ENCODE results near the gene MKLN1. TPM values are rescaled to one million over a fixed set of nuclear protein-coding genes. Genes with fewer than 3 reads are reported as not detected.

MKLN1 gene
- total and polyA plus RNA-seq, 2 of the 13 experiments (the other 11 are each of a cell fraction or from before 2014, with no cell fraction given): 33.6 to 43.5 TPM

DNA sequence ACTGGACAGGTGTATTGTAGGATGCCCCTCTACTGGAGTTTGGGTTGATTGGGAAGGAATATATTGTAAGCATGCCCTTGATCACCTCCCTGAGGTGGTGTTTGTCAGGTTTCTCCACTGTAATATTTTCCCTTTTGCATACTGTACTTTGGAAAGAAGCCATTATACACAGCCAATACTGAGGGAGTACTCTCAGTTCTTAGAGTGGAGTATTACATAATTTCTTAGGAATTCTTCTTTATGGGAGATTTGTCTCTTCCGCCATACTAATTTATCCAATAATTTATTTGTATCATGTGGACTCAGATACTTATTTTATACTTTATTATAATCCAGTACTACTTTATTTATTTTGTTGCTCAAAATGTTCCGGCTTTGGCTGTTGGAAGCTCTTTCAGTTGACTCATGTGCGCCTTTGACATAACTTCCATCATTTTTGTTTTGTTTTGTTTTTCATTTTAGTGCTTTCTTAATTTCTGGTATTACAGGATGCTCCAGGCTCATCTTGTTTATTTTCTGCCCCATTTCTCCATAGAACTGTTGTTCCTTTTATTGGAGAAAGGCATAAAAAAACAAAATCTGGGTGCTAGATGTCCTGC, 29.7 kb downstream of the MKLN1 start:
- Histone ChIP-seq H3K9me3 (ENCODE audit: low read length) (no peaks in the 10 kb centered on the region), H3K79me2 (ENCODE audit: insufficient read depth, low read length) (peaks cover 100% of the 10 kb centered on the region), H3K4me1 (ENCODE audit: insufficient read depth, low read length) (peaks cover 15% of the 10 kb centered on the region), H2AFZ (ENCODE audit: low read length) (no peak overlapping the region), H3K27ac (ENCODE audit: extremely low read length, insufficient read depth, low read length) (no peak overlapping the region), H3K9ac (ENCODE audit: insufficient read depth, low read depth, low read length) (no peak overlapping the region), H3K4me2 (ENCODE audit: low read depth, low read length) (no peak overlapping the region), H3K4me3 (replicated peaks in 1 of 3; ENCODE audit: insufficient read depth in 1 of 3, low read depth in 2 of 3, low read length in 3 of 3) (no peak overlapping the region), H3K36me3 (replicated peaks in 1 of 2; ENCODE audit: control insufficient read depth in 1 of 2, insufficient read depth in 2 of 2, low read length in 2 of 2) (peaks cover 0 to 3% of the 10 kb centered on the region in 2 experiments; a peak in 3 of 5 replicates), H4K20me1 (ENCODE audit: insufficient read depth, low read length) (peaks cover 55% of the 10 kb centered on the region), H3K27me3 (ENCODE audit: control insufficient read depth in 1 of 2, insufficient read depth in 2 of 2, low read length in 2 of 2) (no peaks in the 10 kb centered on the region)
- no peak for TF ChIP-seq FOXA1 (IDR thresholded peaks at IDR 0.05)
- TF ChIP-seq FOXA1 (CRISPR knock-in tag; IDR thresholded peaks at IDR 0.05): no peak
- no peak for TF ChIP-seq ZNF143 (CRISPR knock-in tag; IDR thresholded peaks at IDR 0.05)
- no peak for TF ChIP-seq ZSCAN9 (CRISPR knock-in tag; IDR thresholded peaks at IDR 0.05; ENCODE audit: borderline replicate concordance)
- TF ChIP-seq ETV5 (CRISPR knock-in tag; IDR thresholded peaks at IDR 0.05; ENCODE audit: borderline replicate concordance): no peak
- no peak for TF ChIP-seq NFIB (CRISPR knock-in tag; IDR thresholded peaks at IDR 0.05; ENCODE audit: borderline replicate concordance)
- TF ChIP-seq ZNF274 (CRISPR knock-in tag; IDR thresholded peaks at IDR 0.05): no peak
- no peak for TF ChIP-seq ZNF180 (CRISPR knock-in tag; IDR thresholded peaks at IDR 0.05; ENCODE audit: borderline replicate concordance, low read depth)
- TF ChIP-seq POLR2A (IDR thresholded peaks at IDR 0.05; ENCODE audit: insufficient read depth in 1 of 2, low read depth in 2 of 2, low read length in 2 of 2): no peak
- TF ChIP-seq RNF219 (CRISPR knock-in tag; IDR thresholded peaks at IDR 0.05): no peak
- no peak for TF ChIP-seq ZBTB3 (CRISPR knock-in tag; IDR thresholded peaks at IDR 0.05; ENCODE audit: borderline replicate concordance, low read depth)
- no peak for TF ChIP-seq ZNF160 (CRISPR knock-in tag; IDR thresholded peaks at IDR 0.05)
- no peak for TF ChIP-seq PRDM15 (CRISPR knock-in tag; IDR thresholded peaks at IDR 0.05)
- no peak for TF ChIP-seq HCFC1 (IDR thresholded peaks at IDR 0.05; ENCODE audit: low read depth, low read length)
- TF ChIP-seq PTBP1 (IDR thresholded peaks at IDR 0.05; ENCODE audit: low read depth, low read length, poor library complexity, severe bottlenecking): no peak
- no peak for TF ChIP-seq BHLHE40 (IDR thresholded peaks at IDR 0.05; ENCODE audit: low read length)
- TF ChIP-seq ZIK1 (CRISPR knock-in tag; IDR thresholded peaks at IDR 0.05; ENCODE audit: borderline replicate concordance, low read depth): no peak
- CTCF ChIA-PET (ENCODE audit: low intra/inter-chr PET ratio, low total read pairs): no interaction called here
- WGBS (ENCODE audit: low lambda C conversion rate): 97% methylated on average over 3 of the region's 3 CpGs
- ATAC-seq: no peak
- intact Hi-C loops (cut with micrococcal nuclease; ENCODE audit: unreplicated experiment) (no loop called here), in situ Hi-C loops (cut with HindIII; ENCODE audit: extremely low pct_ligation_motif_present, low pct_unique_long_range_greater_than_20kb) (no loop called here)
- FAIRE-seq: no peak
- BruUV-seq (replicated peaks): no TSS peak
- POLR2A ChIA-PET: no interaction called here
- no peak for DNase-seq (ENCODE audit: low spot score)

All from HepG2 (cell line).